Measurements from ENCODE around the gene THYN1. TPM values are rescaled to one million over a fixed set of nuclear protein-coding genes. Genes with fewer than 3 reads are reported as not detected.

Gene THYN1
- total and polyA plus RNA-seq, 2 donors (not counting 1 experiment from before 2014, with no cell fraction given), result 54.9 to 88.7 TPM

GRCh38 chr11:134202661-134203060, 50.5 kb downstream of the THYN1 start:
- Histone ChIP-seq H3K9ac (ENCODE audit: insufficient read depth, low read length) (no peak overlapping the region), H3K4me1 (ENCODE audit: control insufficient read depth, extremely low read depth, insufficient read depth, low read length) (no peaks in the 10 kb centered on the region), H3K9me3 (ENCODE audit: control insufficient read depth, insufficient read depth, low read depth, low read length) (no peaks in the 10 kb centered on the region), H4K20me1 (ENCODE audit: control insufficient read depth, extremely low read depth, insufficient read depth, low read length) (no peaks in the 10 kb centered on the region), H3K4me3 (replicated peaks in 1 of 4; ENCODE audit: control extremely low read depth in 1 of 4, insufficient read depth in 1 of 4, low read depth in 3 of 4, low read length in 4 of 4) (no peak overlapping the region), H3K27me3 (ENCODE audit: control insufficient read depth, insufficient read depth, low read length) (no peaks in the 10 kb centered on the region), H3K79me2 (ENCODE audit: control insufficient read depth, insufficient read depth, low read length) (no peaks in the 10 kb centered on the region), H3K27ac (ENCODE audit: insufficient read depth, low read length) (no peak overlapping the region), H3K4me2 (ENCODE audit: extremely low read depth, insufficient read depth, low read length) (no peak overlapping the region), H3K36me3 (ENCODE audit: control insufficient read depth, insufficient read depth, low read length) (peaks cover 13% of the 10 kb centered on the region), H2AFZ (ENCODE audit: low read length) (no peak overlapping the region)
- TF ChIP-seq CTCF (conservative IDR thresholded peaks at IDR 0.05 in 1 of 2, IDR thresholded peaks at IDR 0.05 in 1 of 2; ENCODE audit: low read depth in 1 of 2, low read length in 2 of 2) (no peak), EZH2 (IDR thresholded peaks at IDR 0.05; ENCODE audit: low read length, missing control alignments) (no peak)
- DNase-seq (ENCODE audit: low read depth in 2 of 2), result no peak

GRCh38 chr11:134200688-134201087, 52.5 kb downstream of the THYN1 start:
- H3K36me3 ChIP-seq (ENCODE audit: control insufficient read depth, insufficient read depth, low read length), result peaks cover 6% of the 10 kb centered on the region
- no peak overlapping the region for H2AFZ ChIP-seq (ENCODE audit: low read length)
- no peak overlapping the region for H3K4me2 ChIP-seq (ENCODE audit: extremely low read depth, insufficient read depth, low read length)
- H3K27ac ChIP-seq (ENCODE audit: insufficient read depth, low read length), result no peak overlapping the region
- TF ChIP-seq CTCF (conservative IDR thresholded peaks at IDR 0.05 in 1 of 2, IDR thresholded peaks at IDR 0.05 in 1 of 2; ENCODE audit: low read depth in 1 of 2, low read length in 2 of 2) (no peak), EZH2 (IDR thresholded peaks at IDR 0.05; ENCODE audit: low read length, missing control alignments) (no peak)
- H3K4me1 ChIP-seq (ENCODE audit: control insufficient read depth, extremely low read depth, insufficient read depth, low read length), result no peaks in the 10 kb centered on the region
- H3K79me2 ChIP-seq (ENCODE audit: control insufficient read depth, insufficient read depth, low read length), result no peaks in the 10 kb centered on the region
- H4K20me1 ChIP-seq (ENCODE audit: control insufficient read depth, extremely low read depth, insufficient read depth, low read length), result no peaks in the 10 kb centered on the region
- no peaks in the 10 kb centered on the region for H3K9me3 ChIP-seq (ENCODE audit: control insufficient read depth, insufficient read depth, low read depth, low read length)
- no peak overlapping the region for H3K4me3 ChIP-seq (replicated peaks in 1 of 4; ENCODE audit: control extremely low read depth in 1 of 4, insufficient read depth in 1 of 4, low read depth in 3 of 4, low read length in 4 of 4)
- no peaks in the 10 kb centered on the region for H3K27me3 ChIP-seq (ENCODE audit: control insufficient read depth, insufficient read depth, low read length)
- DNase-seq (ENCODE audit: low read depth in 2 of 2), result no peak
- H3K9ac ChIP-seq (ENCODE audit: insufficient read depth, low read length), result no peak overlapping the region

GRCh38 chr11:134199531-134199930, 53.6 kb downstream of the THYN1 start:
- no peaks in the 10 kb centered on the region for H3K9me3 ChIP-seq (ENCODE audit: control insufficient read depth, insufficient read depth, low read depth, low read length)
- H3K27ac ChIP-seq (ENCODE audit: insufficient read depth, low read length), result no peak overlapping the region
- H3K4me2 ChIP-seq (ENCODE audit: extremely low read depth, insufficient read depth, low read length), result no peak overlapping the region
- H3K36me3 ChIP-seq (ENCODE audit: control insufficient read depth, insufficient read depth, low read length), result peaks cover 5% of the 10 kb centered on the region
- no peak for DNase-seq (ENCODE audit: low read depth in 2 of 2)
- H3K4me1 ChIP-seq (ENCODE audit: control insufficient read depth, extremely low read depth, insufficient read depth, low read length), result no peaks in the 10 kb centered on the region
- H3K79me2 ChIP-seq (ENCODE audit: control insufficient read depth, insufficient read depth, low read length), result no peaks in the 10 kb centered on the region
- no peak overlapping the region for H2AFZ ChIP-seq (ENCODE audit: low read length)
- H3K9ac ChIP-seq (ENCODE audit: insufficient read depth, low read length), result no peak overlapping the region
- TF ChIP-seq CTCF (conservative IDR thresholded peaks at IDR 0.05 in 1 of 2, IDR thresholded peaks at IDR 0.05 in 1 of 2; ENCODE audit: low read depth in 1 of 2, low read length in 2 of 2), result no peak
- no peak for TF ChIP-seq EZH2 (IDR thresholded peaks at IDR 0.05; ENCODE audit: low read length, missing control alignments)
- H3K4me3 ChIP-seq (replicated peaks in 1 of 4; ENCODE audit: control extremely low read depth in 1 of 4, insufficient read depth in 1 of 4, low read depth in 3 of 4, low read length in 4 of 4), result no peak overlapping the region
- no peaks in the 10 kb centered on the region for H4K20me1 ChIP-seq (ENCODE audit: control insufficient read depth, extremely low read depth, insufficient read depth, low read length)
- H3K27me3 ChIP-seq (ENCODE audit: control insufficient read depth, insufficient read depth, low read length), result no peaks in the 10 kb centered on the region

Other genes starting within 250 kb of the THYN1 start
- 60.4 and 85.7 TPM in 2 replicates for gene JAM3, start 184.3 kb downstream of the THYN1 start, total RNA-seq
- gene JAM3, start 184.3 kb downstream of the THYN1 start, polyA plus RNA-seq, result 44.1 and 54.5 TPM in 2 replicates
- gene NCAPD3, start 29.4 kb downstream of the THYN1 start, total RNA-seq, result 5.9 and 7.4 TPM in 2 replicates
- gene NCAPD3, start 29.4 kb downstream of the THYN1 start, polyA plus RNA-seq, result 11.4 and 27.7 TPM in 2 replicates
- gene VPS26B, start 28.7 kb downstream of the THYN1 start, total RNA-seq, result 36.7 and 44.3 TPM in 2 replicates
- 39.0 and 41.6 TPM in 2 replicates for gene VPS26B, start 28.7 kb downstream of the THYN1 start, polyA plus RNA-seq
- 15.9 and 16.8 TPM in 2 replicates for gene ACAD8, start 216 bp upstream of the THYN1 start, total RNA-seq
- 19.6 and 22.1 TPM in 2 replicates for gene ACAD8, start 216 bp upstream of the THYN1 start, polyA plus RNA-seq
- not detected in 2 replicates for gene GLB1L3, start 23.0 kb upstream of the THYN1 start, total RNA-seq
- not detected in 2 replicates for gene GLB1L3, start 23.0 kb upstream of the THYN1 start, polyA plus RNA-seq
- under 0.01 TPM in 2 replicates for gene GLB1L2, start 78.6 kb upstream of the THYN1 start, total RNA-seq
- gene GLB1L2, start 78.6 kb upstream of the THYN1 start, polyA plus RNA-seq, result 0.08 and 0.11 TPM in 2 replicates
- gene B3GAT1, start 158.9 kb upstream of the THYN1 start, total RNA-seq, result under 0.01 TPM in 2 replicates
- gene B3GAT1, start 158.9 kb upstream of the THYN1 start, polyA plus RNA-seq, result not detected in 2 replicates